Ovary (tissue), 3 donors: ENCODE results near the gene CADM2.

Source experiments
- CTCF ChIP-seq, 3 donors: fragments of 450-650 bp in 2 of 3; fragments of 200-600 bp in 1 of 3; IDR thresholded peaks; one replicate each; pipeline versions ENCODE4 v1.5.1 to v1.8.0; 2016 to 2022; ENCODE audit warnings: antibody characterized with exemption in 3 of 3, mild to moderate bottlenecking in 1 of 3
- POLR2A ChIP-seq: fragments of 450-650 bp; IDR thresholded peaks from one replicate; pipeline ENCODE4 v1.6.1; 2017; ENCODE audit warnings: antibody characterized with exemption, mild to moderate bottlenecking, moderate library complexity
- donor health status: DM: no; HTN: no; CAD: no.

- TF ChIP-seq CTCF (IDR thresholded peaks at IDR 0.05) (no peak), POLR2A (no peak)
These were observed 646.3 kb downstream of the CADM2 start for GRCh38 chr3:85605066-85605465.
